HG03108 (cell line): ENCODE data around the gene ATP6V0A1.
A peak's percentile ranks its signal among the peaks of the same experiment; 100 is the strongest.
"Not testable (repeated sequence)": the region's sequence is repeated elsewhere in the genome, so short reads cannot be mapped to it uniquely, and the experiment has no call there.

Experiments used
- ATAC-seq: cut with Tn5 transposase; IDR thresholded peaks from one replicate; pipeline ENCODE4 v1.9.1; 2021; ENCODE audit warnings: moderate library complexity; ENCODE audit not compliant: unreplicated experiment

The ATP6V0A1 gene

GRCh38 chr17:42555961-42556617 is 97.4 kb downstream of the ATP6V0A1 start:
- not testable (repeated sequence) for ATAC-seq

DNA sequence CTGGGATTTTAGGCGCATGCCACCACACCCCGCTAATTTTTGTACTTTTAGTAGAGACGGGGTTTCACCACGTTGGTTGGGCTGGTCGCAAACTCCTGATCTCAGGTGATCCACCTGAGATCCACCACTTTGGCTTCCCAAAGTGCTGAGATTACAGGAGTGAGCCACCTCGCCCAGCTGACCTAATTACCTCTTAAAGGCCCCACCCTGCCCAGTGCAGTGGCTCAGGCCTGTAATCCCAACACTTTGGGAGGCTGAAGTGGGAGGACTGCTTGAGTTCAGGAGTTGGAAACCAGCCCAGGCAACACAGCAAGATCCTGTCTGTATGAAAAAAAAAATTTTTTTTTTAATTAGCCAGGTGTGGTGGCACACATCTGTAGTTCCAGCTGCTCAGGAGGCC is 100.4 kb downstream of the ATP6V0A1 start:
- no peak for ATAC-seq

- no peak for ATAC-seq
These were observed 101.6 kb downstream of the ATP6V0A1 start for GRCh38 chr17:42560246-42560645.

- peak; percentile 44 for ATAC-seq
These were observed 103.3 kb downstream of the ATP6V0A1 start, which contains the start of gene COASY for GRCh38 chr17:42561897-42562387. TSS of gene COASY (plus strand) at chr17:42562148. CDS start at chr17:42562623, 475 bp downstream.

GRCh38 chr17:42562388-42563142 is 103.9 kb downstream of the ATP6V0A1 start:
- no peak for ATAC-seq

DNA sequence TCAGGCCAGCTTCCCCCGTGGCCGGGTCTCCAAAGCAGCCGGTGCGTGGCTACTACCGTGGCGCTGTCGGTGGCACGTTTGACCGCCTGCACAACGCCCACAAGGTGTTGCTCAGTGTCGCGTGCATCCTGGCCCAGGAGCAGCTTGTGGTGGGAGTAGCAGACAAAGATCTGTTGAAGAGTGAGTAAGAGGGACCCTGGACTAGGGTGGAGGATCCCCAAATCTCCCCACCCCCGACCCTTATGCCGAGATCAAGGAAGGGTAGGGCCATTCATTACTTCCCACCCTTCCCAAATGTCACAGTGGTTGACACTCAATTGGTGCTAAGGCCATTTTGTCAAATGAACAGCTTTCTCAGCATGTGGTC is 104.4 kb downstream of the ATP6V0A1 start:
- no peak for ATAC-seq

DNA sequence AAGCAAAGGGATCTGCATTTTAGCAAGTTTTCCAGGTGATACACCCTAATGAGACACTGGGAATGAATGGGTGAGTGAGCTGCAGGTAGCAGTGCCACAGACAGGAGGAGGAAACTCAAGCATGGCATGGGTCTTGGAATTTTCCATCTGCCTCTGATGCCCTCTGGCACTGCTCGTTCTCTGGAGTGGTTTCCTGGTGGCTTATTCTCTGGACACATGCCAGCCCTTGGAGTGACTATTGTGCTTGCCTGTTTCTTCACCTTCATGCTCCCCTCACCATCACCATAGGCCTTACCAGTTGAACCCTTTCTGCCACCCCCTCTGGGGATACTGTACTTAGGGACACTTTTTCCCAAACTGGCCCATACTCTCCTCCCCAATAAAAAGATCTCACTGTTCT is 104.9 kb downstream of the ATP6V0A1 start:
- ATAC-seq, result no peak

- no peak for ATAC-seq
These were observed 105.3 kb downstream of the ATP6V0A1 start for GRCh38 chr17:42563950-42564349.

DNA sequence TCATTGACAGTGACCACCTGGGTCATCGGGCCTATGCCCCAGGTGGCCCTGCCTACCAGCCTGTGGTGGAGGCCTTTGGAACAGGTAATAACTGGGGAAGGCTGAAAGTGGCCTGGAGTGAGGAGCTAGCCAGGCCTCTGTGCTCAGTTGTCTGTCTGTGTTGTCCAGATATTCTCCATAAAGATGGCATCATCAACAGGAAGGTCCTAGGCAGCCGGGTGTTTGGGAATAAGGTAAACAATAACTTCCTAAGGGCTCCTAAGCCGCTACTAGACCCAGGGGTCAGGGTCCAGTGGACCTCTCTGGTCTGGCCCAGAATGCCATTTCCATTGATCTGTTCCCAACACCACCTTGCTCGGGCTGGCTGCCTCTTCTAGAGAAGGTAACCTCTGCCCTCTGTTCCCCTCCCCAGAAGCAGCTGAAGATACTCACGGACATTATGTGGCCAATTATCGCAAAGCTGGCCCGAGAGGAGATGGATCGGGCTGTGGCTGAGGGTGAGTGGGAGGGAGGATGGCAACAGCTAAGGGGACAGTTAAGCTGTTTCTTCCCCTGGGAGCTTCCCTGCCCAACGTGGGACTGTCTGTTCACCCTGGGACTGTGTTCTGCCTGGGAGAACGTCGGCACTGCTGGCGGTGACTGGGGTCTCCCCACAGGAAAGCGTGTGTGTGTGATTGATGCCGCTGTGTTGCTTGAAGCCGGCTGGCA is 106.3 kb downstream of the ATP6V0A1 start:
- ATAC-seq, result no peak

DNA sequence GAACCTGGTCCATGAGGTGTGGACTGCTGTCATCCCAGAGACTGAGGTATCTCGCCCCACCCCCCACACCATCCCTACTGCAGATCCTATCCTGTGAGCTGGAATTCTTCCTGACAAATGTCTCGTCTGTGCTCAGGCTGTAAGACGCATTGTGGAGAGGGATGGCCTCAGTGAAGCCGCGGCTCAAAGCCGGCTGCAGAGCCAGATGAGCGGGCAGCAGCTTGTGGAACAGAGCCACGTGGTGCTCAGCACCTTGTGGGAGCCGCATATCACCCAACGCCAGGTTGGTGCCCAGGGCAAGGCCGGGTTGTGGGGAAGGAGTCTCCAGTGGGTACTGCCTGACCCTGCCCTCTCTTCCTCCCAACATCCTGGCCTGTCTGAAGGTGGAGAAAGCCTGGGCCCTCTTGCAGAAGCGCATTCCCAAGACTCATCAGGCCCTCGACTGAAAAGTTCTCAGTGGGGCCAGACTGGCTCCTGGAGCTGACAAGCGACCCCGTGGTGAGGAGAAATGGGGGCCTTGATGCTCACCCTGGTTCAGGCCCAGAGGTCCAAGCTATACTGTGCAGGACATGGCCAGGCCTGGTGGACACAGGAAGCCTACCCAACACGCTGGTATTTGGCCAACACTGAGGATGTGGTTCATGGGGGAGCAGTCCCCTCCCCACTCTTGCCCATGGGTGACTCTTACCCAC is 107.0 kb downstream of the ATP6V0A1 start:
- no peak for ATAC-seq

DNA sequence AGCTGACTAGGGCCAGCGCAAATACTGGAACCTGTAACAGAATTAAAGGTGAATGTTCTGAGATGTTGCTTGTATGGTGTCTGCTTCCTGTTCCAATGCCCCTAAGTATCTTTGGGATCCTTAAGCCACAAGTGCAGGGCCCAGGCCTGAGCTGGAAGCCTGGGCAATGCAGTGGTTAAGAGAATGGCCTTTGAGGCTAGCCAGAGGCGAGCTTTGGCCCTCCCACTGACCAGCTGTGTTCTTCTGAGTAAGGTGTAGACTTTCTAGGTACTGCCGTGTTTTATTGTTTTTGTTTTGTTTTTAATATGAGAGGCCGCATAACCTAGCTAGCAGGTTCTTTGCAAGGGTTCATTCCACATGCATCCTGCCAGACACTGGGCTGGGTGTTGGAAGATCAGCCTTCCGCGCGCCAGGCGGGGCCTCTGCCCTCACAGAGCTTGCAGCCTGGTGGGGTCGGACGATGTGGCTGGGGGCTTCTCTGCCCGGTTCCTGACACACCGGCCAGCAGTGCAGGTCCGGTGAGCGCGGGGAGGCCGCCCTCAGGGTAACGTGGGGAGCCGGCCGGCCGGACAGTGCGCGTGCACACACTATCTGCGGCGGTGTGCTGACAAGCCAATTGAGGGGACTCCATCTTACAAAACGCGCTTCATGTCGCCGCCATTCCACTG is 107.7 kb downstream of the ATP6V0A1 start:
- no peak for ATAC-seq

GRCh38 chr17:42566883-42567573 is 108.3 kb downstream of the ATP6V0A1 start, which contains the start of gene MLX:
TSS of gene MLX (plus strand) at chr17:42567100. CDS start at chr17:42567125, 25 bp downstream.
- ATAC-seq, result peak; percentile 43

DNA sequence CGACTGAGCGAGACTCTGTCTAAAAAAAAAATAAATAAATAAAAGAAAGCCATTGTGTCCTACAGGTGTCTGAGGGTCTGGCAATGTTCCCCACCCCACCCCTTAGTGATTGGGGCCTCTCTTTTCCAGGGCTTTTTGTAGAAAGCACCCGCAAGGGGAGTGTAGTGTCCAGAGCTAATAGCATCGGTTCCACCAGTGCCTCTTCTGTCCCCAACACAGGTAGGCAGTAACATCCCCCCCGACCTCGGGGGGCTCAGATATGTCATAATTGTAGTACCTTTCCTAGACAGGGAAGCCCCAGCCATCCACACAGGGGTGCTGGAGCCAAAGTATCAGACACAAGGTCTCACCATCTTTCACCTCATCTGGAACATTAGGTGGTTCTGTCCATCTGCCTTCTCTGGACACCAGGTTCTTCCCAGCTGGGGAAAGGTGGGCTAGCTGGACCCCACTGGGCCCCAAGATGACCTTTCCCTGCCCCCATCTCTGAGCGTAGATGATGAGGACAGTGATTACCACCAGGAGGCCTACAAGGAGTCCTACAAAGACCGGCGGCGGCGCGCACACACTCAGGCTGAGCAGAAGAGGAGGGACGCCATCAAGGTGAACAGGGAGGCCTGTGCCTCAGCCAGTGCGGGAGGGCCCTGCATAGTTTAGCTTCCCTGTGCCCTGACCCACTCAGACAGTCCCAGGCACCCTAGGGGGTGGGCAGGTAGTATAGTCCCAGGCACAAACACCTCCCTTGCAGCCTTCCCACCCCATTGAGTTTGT is 109.8 kb downstream of the ATP6V0A1 start:
- no peak for ATAC-seq

- no peak for ATAC-seq
These were observed 113.0 kb downstream of the ATP6V0A1 start for GRCh38 chr17:42571435-42572225.
